GM12891 (cell line): ENCODE results near the gene KCNA10.
A peak's percentile ranks its signal among the peaks of the same experiment; 100 is the strongest.

Source experiments
- DNase-seq: peaks from one replicate; pipeline ENCODE4 v3.0.0; 2011; ENCODE audit warnings: low spot score; ENCODE audit not compliant: insufficient read length
- FAIRE-seq: peaks from 2 replicates; lab custom pipeline; 2011; peaks lifted over from hg19 to GRCh38; lab: Jason Lieb, UNC
- PAX5 ChIP-seq: IDR thresholded peaks from 2 replicates; pipeline ENCODE4 v1.6.1; 2011; ENCODE audit warnings: low read length, moderate library complexity, mild to moderate bottlenecking; ENCODE audit not compliant: insufficient read depth, severe bottlenecking
- POLR2A ChIP-seq: IDR thresholded peaks from 2 replicates; pipeline ENCODE4 v1.6.1; 2011; ENCODE audit warnings: low read depth, low read length, control low read depth
- POLR2AphosphoS5 ChIP-seq: IDR thresholded peaks from 2 replicates; pipeline ENCODE4 v1.6.1; 2011; ENCODE audit warnings: low read depth, low read length, control low read depth
- POU2F2 ChIP-seq: IDR thresholded peaks from 2 replicates; pipeline ENCODE4 v1.6.1; 2011; ENCODE audit warnings: low read depth, mild to moderate bottlenecking, control low read depth, low read length, moderate library complexity
- SPI1 ChIP-seq: IDR thresholded peaks from 2 replicates; pipeline ENCODE4 v1.6.1; 2011; ENCODE audit warnings: low read depth, low read length, control low read depth
- TAF1 ChIP-seq: IDR thresholded peaks from 2 replicates; pipeline ENCODE4 v1.6.1; 2011; ENCODE audit warnings: low read depth, low read length, control low read depth

Gene KCNA10

GRCh38 chr1:110508028-110508940 is 10.7 kb downstream of the KCNA10 start:
- no peak for FAIRE-seq
- TF ChIP-seq POLR2AphosphoS5 (no peak), POU2F2 (no peak), TAF1 (no peak), POLR2A (no peak), SPI1 (no peak), PAX5 (no peak)
- no peak for DNase-seq

- DNase-seq (no peak), FAIRE-seq (no peak)
- TF ChIP-seq PAX5 (no peak), POU2F2 (no peak), POLR2AphosphoS5 (no peak), TAF1 (no peak), POLR2A (no peak), SPI1 (no peak)
These were observed 12.4 kb downstream of the KCNA10 start for GRCh38 chr1:110506541-110506940.

GRCh38 chr1:110505596-110505995 is 13.4 kb downstream of the KCNA10 start:
- TF ChIP-seq POLR2A, result no peak
- TF ChIP-seq POLR2AphosphoS5, result no peak
- no peak for TF ChIP-seq SPI1
- no peak for TF ChIP-seq POU2F2
- no peak for TF ChIP-seq PAX5
- no peak for TF ChIP-seq TAF1
- DNase-seq (no peak), FAIRE-seq (no peak)

GRCh38 chr1:110504226-110504625 is 14.7 kb downstream of the KCNA10 start:
- no peak for TF ChIP-seq TAF1
- no peak for TF ChIP-seq SPI1
- no peak for TF ChIP-seq POU2F2
- no peak for TF ChIP-seq POLR2AphosphoS5
- TF ChIP-seq PAX5, result no peak
- no peak for FAIRE-seq
- no peak for DNase-seq

GRCh38 chr1:110503471-110503870 is 15.5 kb downstream of the KCNA10 start:
- TF ChIP-seq PAX5 (no peak), POU2F2 (no peak)

GRCh38 chr1:110502402-110503151 is 16.4 kb downstream of the KCNA10 start:
- FAIRE-seq (peak; percentile 33), DNase-seq (no peak)
- TF ChIP-seq SPI1 (peak; percentile 98), TAF1 (no peak)

More at GRCh38 chr1:110503471-110503870, 15.5 kb downstream of the KCNA10 start:
- DNase-seq (no peak), FAIRE-seq (no peak)

- DNase-seq, result no peak
- TF ChIP-seq POU2F2, result no peak
- no peak for TF ChIP-seq TAF1
- no peak for TF ChIP-seq PAX5
- no peak for TF ChIP-seq SPI1
- TF ChIP-seq POLR2AphosphoS5, result no peak
- no peak for TF ChIP-seq POLR2A
- no peak for FAIRE-seq
These were observed 17.4 kb downstream of the KCNA10 start for GRCh38 chr1:110501488-110502132.

GRCh38 chr1:110498270-110498669 is 20.7 kb downstream of the KCNA10 start:
- FAIRE-seq (no peak), DNase-seq (no peak)
- no peak for TF ChIP-seq POU2F2
- no peak for TF ChIP-seq POLR2A
- TF ChIP-seq SPI1, result no peak
- TF ChIP-seq POLR2AphosphoS5, result no peak
- TF ChIP-seq TAF1, result no peak
- no peak for TF ChIP-seq PAX5

GRCh38 chr1:110495926-110496600 is 22.9 kb downstream of the KCNA10 start:
- DNase-seq (peak; percentile 74), FAIRE-seq (peak; percentile 79)
- TF ChIP-seq SPI1, result no peak
- no peak for TF ChIP-seq TAF1
- TF ChIP-seq POLR2A, result no peak
- TF ChIP-seq PAX5, result no peak
- TF ChIP-seq POLR2AphosphoS5, result no peak
- no peak for TF ChIP-seq POU2F2
